Left lobe of liver (tissue), 2 donors: ENCODE data around the gene VPS35L. TPM values are rescaled to one million over a fixed set of nuclear protein-coding genes. Genes with fewer than 3 reads are reported as not detected.
"Not testable (repeated sequence)": the region's sequence is repeated elsewhere in the genome, so short reads cannot be mapped to it uniquely, and the experiment has no call there.

Experiments used
- ATAC-seq: fragments of 200-7000 bp; cut with Tn5 transposase; one replicate; pipeline ENCODE4 v1.9.1; 2020; ENCODE audit warnings: mild to moderate bottlenecking, moderate library complexity
- DNase-seq: peaks from one replicate; pipeline ENCODE4 v3.0.0-alpha.2; 2020; ENCODE audit warnings: low spot score
- total RNA-seq: library from RNA; stranded (reverse); gene quantifications from one replicate; pipeline ENCODE4 v1.2.1, GENCODE V29; 2021
- donor health status: DM: no; HTN: no; CAD: no; lungs with moderate emphysema.
- donor health status: DM: no; HTN: yes; CAD: no.

VPS35L gene
- total RNA-seq, 1 donor from 2014 or later: 16.5 TPM

- no peak for DNase-seq
- ATAC-seq: no peak
Observed at GRCh38 chr16:19527161-19527560, 28.3 kb upstream of the VPS35L start.

GRCh38 chr16:19528666-19529065, 26.8 kb upstream of the VPS35L start:
- DNase-seq (no peak), ATAC-seq (no peak)

GRCh38 chr16:19532601-19533000, 22.9 kb upstream of the VPS35L start:
- DNase-seq (no peak), ATAC-seq (no peak)

- DNase-seq (no peak), ATAC-seq (no peak)
Observed at GRCh38 chr16:19540241-19540970, 15.1 kb upstream of the VPS35L start.

- peak; percentile 54 for DNase-seq
- ATAC-seq: peak; percentile 86
Observed at GRCh38 chr16:19542138-19542821, 13.2 kb upstream of the VPS35L start.

- ATAC-seq: not testable (repeated sequence)
Observed at GRCh38 chr16:19543278-19543996, 12.1 kb upstream of the VPS35L start.

GRCh38 chr16:19548144-19548543, 7.4 kb upstream of the VPS35L start:
- ATAC-seq (no peak), DNase-seq (no peak)

More at GRCh38 chr16:19543278-19543996, 12.1 kb upstream of the VPS35L start:
- not testable (repeated sequence) for DNase-seq

- ATAC-seq (no peak), DNase-seq (no peak)
Observed at GRCh38 chr16:19549673-19550072, 5.8 kb upstream of the VPS35L start.

- ATAC-seq: no peak
Observed at GRCh38 chr16:19555938-19556771, 652 bp downstream of the VPS35L start.

GRCh38 chr16:19559242-19559910, 3.9 kb downstream of the VPS35L start:
- no peak for DNase-seq
- ATAC-seq: no peak

More at GRCh38 chr16:19555938-19556771, 652 bp downstream of the VPS35L start:
- DNase-seq: no peak

GRCh38 chr16:19560078-19560477, 4.6 kb downstream of the VPS35L start:
- DNase-seq (no peak), ATAC-seq (no peak)

- no peak for DNase-seq
- ATAC-seq: no peak
Observed at GRCh38 chr16:19563377-19563776, 7.9 kb downstream of the VPS35L start.

- ATAC-seq (no peak), DNase-seq (no peak)
Observed at GRCh38 chr16:19566362-19566761, 10.9 kb downstream of the VPS35L start.

- ATAC-seq: peak; percentile 34
- no peak for DNase-seq
Observed at GRCh38 chr16:19567560-19567959, 12.1 kb downstream of the VPS35L start.

- ATAC-seq: no peak
- DNase-seq: no peak
Observed at GRCh38 chr16:19573997-19574396, 18.5 kb downstream of the VPS35L start.

GRCh38 chr16:19574615-19575014, 19.1 kb downstream of the VPS35L start:
- DNase-seq (no peak), ATAC-seq (no peak)

- DNase-seq: no peak
- no peak for ATAC-seq
Observed at GRCh38 chr16:19578378-19578971, 23.0 kb downstream of the VPS35L start.

- ATAC-seq: no peak
- no peak for DNase-seq
Observed at GRCh38 chr16:19582050-19582831, 26.7 kb downstream of the VPS35L start.

GRCh38 chr16:19583665-19584300, 28.3 kb downstream of the VPS35L start:
- DNase-seq (no peak), ATAC-seq (peak; percentile 87)
